Tibial nerve (tissue), 3 donors: ENCODE data around the gene TBXAS1.

ENCODE experiments used
- CTCF ChIP-seq, 5 experiments: fragments of 200-600 bp in 3 of 5; fragments of 450-650 bp in 2 of 5; sonication (generic) in 3 of 5; IDR thresholded peaks; one replicate each; pipeline ENCODE4 v1.5.1; 2016 to 2019; ENCODE audit warnings: antibody characterized with exemption in 5 of 5, mild to moderate bottlenecking in 3 of 5, moderate library complexity in 2 of 5
- POLR2A ChIP-seq, 2 donors: fragments of 450-650 bp; IDR thresholded peaks; one replicate each; pipeline ENCODE4 v1.6.1; 2017; ENCODE audit warnings: antibody characterized with exemption in 2 of 2, mild to moderate bottlenecking in 2 of 2, moderate library complexity in 2 of 2

GRCh38 chr7:140048989-140049338 is 219.9 kb downstream of the TBXAS1 start:
- TF ChIP-seq POLR2A (IDR thresholded peaks at IDR 0.05) (no peak), CTCF (IDR thresholded peaks at IDR 0.05) (no peak)
